GM19025 (cell line): Measurements from ENCODE around the gene MBOAT2.
"Not testable (repeated sequence)": the region's sequence is repeated elsewhere in the genome, so short reads cannot be mapped to it uniquely, and the experiment has no call there.

Experiments
- ATAC-seq: cut with Tn5 transposase; IDR thresholded peaks from one replicate; pipeline ENCODE4 v1.9.1; 2021; ENCODE audit warnings: mild to moderate bottlenecking, low read depth, moderate library complexity; ENCODE audit not compliant: unreplicated experiment

Gene MBOAT2

DNA sequence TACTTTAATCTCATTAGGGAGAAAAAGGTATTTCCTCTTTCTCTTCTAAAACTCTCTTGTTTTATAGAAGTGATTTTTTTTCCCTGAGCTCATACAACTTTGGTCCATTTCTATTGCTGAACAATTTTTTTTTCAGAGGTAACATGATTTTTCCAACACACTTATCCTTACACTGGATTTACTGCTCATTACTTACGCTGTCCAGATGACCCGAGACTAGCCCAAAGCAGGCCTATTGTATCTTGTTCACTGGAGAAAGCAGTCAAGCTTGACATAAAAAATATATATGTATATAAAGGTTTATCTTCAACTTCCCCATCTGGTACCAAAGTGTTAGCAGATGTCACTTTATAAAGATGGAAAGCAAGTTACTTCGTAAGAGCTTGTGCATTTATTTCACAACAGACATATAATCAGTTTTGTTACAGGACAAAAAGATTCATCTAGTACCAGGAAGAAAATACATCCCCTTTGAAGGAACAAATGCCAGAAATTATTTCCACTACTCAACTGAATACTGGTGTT lies 95.7 kb downstream of the MBOAT2 start:
- no peak for ATAC-seq

DNA sequence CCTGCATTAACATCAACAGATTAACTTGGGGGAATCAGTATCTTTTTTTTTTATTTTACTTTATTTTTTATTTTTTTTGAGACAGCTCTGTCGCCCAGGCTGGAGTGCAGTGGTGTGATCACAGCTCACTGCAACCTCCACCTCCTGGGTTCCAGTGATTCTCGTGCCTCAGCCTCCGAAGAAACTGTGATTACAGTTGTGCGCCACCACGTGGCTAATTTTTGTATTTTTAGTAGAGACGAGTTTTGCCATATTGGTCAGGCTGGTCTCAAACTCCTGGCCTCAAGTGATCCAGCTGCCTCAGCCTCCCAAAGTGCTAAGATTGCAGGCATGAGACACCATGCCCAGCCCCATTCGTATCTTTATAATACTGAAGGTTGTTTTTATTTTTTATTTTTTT lies 99.6 kb downstream of the MBOAT2 start:
- ATAC-seq: not testable (repeated sequence)

DNA sequence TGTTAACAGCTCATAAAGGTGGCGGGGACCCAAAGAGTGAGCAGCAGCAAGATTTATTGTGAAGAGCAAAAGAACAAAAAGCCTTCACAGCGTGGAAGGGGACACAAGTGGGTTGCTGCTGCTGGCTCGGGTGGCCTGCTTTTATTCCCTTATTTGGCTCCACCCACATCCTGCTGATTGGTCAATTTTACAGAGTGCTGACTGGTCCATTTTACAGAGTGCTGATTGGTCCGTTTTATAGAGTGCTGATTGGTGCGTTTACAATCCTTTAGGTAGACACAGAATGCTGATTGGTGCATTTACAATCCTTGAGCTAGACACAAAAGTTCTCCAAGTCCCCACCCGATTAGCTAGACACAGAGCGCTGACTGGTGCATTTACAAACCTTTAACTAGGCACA lies 100.7 kb downstream of the MBOAT2 start:
- ATAC-seq: not testable (repeated sequence)

DNA sequence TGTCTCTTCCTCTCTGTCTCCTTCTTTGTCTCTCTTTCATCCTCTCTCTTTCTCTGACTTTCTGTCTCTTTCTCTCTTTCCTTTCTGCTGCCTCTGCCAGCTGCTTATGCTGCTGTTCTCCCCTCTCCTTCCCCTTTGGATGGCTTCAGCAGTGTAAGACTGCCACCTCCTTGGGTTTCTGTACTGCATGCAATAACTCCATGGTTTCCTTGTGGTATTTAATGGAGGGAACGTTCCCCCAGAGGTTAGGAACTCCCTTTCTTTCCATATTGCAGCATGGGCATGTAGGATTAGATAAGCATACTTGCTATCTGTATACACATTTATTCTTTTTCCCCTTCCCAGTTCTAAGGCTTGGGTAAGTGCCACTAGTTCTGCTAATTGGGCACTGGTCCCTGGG lies 106.3 kb downstream of the MBOAT2 start:
- ATAC-seq: not testable (repeated sequence)

DNA sequence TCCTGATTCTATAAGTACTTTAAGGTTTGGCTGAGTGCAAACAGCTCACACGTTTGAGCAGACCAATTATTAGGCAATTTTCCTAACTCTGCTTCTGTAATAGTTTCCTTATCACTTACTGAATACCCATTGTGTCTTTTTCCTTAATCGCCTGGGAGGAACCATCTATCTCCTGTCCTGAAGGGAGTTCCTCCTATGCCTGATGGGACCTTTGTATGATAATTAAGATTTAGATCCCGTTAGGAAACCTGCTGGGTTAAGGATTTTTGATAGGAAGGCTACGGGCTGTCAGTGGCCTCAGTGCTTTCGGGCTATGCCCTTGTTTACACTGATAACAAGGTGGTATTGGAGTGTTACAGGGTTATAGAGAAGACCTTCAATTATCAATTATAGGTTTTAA lies 106.8 kb downstream of the MBOAT2 start:
- not testable (repeated sequence) for ATAC-seq

DNA sequence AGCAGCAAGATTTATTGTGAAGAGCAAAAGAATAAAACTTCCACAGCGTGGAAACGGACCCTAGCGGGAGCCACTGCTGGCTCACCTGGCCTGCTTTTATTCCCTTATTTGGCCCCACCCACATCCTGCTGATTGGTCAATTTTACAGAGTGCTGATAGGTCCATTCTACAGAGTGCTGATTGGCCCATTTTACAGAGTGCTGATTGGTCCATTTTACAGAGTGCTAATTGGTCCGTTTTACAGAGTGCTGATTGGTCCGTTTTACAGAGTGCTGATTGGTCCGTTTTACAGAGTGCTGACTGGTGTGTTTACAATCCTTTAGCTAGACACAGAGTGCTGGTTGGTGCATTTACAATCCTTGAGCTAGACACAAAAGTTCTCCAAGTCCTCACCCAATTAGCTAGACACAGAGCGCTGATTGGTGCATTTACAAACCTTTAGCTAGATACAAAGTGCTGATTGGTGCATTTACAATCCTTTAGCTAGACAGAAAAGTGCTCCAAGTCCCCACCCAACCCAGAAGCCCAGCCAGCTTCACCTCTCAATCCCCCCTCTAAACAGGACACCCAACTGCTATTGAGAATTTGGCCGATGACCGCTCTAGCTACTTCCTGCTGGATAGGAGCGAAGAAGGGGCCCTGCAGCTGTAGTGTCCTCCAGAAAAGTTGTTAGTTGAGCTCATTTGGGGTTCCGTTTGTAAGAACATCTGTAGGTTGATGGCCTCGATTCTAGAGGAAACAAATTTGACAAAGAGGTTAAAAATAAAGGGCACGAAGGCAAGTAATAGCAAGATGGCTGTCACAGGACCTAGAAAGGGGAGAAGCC lies 108.2 kb downstream of the MBOAT2 start:
- not testable (repeated sequence) for ATAC-seq

DNA sequence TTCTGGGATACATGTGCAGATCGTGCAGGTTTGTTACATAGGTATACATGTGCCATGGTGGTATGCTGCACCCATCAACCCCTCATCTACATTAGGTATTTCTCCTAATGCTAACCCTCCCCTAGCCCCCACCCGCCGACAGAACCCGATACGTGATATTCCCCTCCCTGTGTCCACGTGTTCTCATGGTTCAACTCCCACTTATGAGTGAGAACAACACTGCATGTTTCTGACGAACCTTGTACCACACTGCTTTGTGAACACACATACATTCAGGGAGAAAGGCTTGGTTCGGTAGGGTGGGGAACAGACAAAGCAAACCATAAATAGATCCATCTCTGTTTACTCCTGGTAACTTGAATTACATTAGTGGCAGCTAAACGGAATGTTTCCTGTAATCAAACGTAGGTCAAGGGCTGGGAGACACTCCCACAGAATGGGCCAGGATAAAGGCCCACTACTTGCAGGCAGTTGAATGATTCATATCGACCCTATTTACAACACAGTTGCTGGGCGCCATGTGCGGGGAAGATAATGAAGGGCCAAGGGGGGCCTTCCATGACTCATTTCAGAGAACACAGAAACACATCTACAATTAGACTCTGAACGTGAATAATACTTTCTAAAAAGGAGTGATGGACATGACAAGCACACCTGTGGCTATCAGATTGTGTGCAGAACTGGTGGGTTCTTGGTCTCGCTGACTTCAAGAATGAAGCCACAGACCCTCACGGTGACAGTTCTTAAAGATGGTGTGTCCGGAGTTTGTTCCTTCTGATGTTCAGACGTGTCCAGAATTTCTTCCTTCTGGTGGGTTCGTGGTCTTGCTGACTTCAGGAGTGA lies 109.3 kb downstream of the MBOAT2 start:
- no peak for ATAC-seq

DNA sequence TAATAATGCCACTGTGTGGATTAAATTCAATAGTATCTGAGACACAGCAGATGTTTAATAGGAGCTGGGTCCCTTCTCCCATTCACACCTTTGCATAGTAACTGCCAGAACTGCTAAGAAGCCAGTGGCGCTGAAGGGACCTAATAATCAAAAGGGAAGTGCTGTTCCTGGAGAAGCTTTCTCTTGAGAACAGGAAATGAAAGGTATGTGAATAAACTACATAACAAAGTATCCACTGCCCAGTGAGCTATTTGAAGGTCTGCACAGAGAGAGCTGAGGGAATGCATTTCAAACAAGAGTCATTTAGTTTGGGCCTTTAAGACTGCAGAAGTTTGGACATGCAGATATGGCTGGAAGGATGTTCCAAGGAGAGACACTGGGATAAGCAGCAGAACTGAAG lies 110.0 kb downstream of the MBOAT2 start:
- ATAC-seq: no peak

DNA sequence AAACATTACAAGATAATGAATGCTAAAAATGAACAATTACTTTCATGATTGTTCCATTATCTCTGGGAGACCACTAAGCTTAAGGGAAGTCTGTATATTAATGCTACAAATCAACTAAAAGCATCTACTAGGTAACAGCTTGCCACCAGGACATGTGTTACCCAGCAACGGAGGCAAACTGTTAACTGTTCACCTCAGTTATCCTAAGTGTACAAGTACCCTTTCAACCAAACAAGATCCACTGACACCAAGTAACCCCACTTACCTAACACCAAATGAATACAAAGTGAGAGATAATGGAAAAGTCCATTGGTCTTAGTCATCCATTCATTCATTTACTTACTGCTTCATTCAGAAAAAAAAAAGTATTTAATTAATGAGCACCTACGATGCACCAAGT lies 111.4 kb downstream of the MBOAT2 start:
- ATAC-seq: no peak

DNA sequence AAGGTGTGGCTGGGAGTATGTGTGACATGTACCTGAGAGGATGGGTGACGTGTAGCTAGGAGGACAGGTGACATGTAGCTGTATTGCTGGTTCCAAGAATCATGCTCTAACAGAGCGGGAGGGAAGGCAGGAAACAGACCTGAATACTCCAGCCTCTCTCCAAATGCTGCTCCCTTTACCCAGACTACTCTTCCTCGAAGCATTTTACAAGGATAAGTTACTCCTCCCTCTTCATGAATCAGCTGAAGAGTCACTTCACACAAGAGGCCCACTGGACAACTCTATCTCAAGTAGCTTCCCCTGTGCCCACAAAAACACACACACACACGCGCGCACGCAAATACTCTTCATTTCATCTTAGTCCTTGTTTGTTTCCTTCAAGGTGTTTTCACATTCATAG lies 113.5 kb downstream of the MBOAT2 start:
- no peak for ATAC-seq

DNA sequence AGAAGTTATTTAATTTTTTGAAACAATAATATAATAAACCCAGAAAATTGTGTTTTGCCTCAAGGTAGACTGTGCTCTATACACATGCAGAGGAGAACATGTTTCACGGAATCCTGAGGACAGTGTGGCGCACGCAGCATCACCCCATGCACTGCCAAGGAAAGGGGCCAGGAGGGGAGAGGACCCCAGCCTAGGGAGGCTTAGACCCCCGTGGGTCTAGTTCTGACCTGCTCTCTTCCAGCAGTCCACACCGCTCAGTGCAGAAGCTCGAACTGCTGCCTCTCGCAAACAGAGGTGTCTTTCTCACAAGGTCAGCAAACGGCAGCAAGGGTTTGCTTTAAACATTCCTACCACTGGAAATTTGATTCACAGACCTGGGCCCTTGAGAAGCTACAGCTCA lies 114.5 kb downstream of the MBOAT2 start:
- ATAC-seq: no peak

DNA sequence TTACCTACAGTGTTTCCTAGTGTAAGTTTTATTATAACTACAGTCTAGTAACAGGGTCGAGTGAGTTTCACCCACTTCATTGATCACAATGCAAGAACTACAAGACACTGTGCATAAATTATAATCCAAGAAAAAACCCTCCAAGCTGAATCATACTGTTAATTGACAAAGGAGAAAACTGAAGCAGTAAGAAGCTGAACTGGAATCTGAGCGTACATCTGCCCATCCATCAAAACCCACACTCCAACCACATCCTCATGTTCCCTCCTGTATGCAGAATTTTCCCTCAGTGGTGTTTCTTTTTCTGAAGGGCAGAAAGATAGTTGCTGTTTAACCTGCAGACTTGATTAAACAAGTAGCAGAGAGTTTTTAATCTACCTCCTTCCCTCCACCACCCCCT lies 116.6 kb downstream of the MBOAT2 start:
- no peak for ATAC-seq

DNA sequence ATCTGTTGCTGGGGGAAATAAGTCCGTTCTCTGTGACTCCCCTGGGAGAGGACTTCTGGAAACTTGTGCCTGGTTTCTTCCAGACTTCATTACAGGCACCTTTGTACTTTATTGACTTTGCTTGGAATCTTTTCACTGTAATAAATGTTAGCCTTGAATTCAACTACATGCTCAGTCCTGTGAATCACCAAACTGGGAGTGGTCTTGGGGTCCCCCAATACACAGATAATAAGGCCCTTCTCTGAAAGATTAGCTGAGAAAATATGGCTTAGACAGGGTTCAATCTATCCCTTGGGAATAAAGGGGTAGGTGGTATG lies 117.3 kb downstream of the MBOAT2 start:
- no peak for ATAC-seq

DNA sequence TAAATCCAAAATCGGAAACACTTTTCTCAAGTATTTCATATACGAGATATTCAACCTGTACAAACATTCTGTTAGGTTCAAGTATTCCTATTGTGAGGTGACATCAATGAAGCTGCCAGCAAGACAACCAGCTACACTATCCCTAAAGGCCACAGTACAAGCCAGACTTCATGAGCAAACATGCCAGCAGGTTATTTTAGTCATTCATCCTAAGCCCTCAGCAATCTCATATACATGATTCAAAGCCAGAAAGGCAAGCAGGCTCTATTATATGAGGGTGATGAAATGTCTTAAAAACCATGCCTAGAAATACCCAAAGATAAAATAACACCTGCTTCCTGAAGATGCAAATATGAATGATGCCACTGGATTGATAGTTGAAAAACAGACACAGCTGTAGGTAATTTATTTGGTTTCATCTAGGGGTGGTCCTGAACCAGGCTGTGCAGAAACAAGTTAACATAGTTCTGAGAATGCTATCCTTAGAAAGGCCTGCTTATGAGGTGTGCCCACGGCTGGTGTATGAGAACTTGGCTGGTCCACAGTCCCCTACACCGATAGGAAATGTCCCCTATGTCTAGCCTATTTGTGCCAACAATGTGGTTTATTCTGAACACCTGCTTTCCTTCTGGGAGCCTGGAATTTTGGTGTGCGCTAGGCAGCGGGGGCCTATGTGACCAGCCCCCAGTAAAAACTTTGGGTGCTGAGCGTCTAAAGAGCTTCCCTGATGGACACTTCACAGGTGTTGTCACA lies 117.9 kb downstream of the MBOAT2 start:
- ATAC-seq: no peak

DNA sequence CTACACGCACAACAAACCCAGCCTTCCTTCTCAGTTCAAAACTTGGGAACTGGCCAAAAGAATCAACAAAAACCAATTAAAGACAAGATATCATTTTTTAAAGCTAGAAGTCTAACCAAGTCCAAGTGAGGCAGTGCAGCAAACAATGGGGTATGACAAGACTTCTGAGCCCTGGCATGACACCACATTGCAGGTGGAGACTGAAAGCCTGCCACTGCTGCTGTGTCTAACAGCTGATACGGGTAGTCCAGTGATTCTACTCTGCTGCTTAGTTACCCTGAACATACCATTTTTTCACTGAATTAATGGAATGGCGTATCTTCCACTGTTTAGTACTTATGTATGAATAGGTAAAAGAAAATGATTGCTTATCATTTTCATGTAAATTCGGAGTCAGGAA lies 118.7 kb downstream of the MBOAT2 start:
- ATAC-seq: no peak

DNA sequence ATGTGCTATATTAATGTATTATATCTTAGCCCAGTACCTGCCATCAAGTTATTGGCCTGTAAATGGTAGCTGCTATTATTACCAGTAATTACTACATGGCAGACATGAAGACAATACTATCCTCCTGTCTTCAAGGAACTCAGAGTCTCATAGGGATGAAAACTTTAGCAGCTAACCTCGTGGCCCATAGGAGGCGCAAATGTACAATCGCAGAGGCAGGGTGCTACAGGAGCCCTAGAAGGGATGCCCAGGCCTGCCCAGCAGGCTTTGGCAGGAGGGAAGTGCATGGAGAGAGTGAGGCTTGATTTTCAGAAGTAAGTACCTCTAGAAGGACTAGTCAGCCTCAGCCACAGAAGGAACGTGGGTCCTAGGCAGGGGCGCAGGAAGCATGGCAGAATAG lies 121.4 kb downstream of the MBOAT2 start:
- no peak for ATAC-seq

DNA sequence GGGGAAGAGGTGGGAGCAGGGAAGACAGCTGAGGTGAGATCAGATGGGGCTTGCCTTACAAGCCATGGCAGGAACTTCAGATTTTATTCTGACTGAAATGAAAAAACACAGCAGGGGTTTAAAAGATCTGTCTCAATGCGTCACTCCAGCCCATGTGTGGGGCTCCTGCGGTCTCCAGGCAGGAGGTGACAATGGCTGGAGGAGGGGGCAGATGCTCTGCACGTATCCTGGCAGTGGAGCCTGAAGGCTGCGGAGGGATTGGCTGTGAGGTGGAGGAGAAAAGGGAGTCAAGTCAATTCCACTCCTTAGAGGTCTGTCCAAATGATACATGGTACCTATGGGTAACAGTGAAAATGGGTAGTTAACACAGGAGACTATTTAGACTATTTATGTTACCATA lies 125.6 kb downstream of the MBOAT2 start:
- ATAC-seq: no peak

DNA sequence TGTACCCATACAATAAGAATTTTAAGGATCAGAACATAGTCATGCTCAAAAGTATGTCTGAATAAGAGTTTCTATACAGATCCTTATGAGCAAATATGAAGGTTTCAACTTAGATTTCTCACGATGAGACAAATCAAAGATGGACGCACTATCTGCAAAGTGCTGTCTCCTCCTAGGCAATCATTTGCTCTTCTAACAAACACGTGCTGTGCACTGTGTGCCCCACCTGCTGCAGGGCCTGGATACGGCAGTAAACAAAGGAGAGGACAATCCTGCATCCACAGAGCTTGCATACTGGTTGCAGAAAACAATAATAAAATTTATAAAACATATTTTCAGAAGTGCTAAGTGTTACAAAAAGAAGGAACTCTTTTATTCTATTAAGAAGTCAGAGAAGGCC lies 126.2 kb downstream of the MBOAT2 start:
- no peak for ATAC-seq

DNA sequence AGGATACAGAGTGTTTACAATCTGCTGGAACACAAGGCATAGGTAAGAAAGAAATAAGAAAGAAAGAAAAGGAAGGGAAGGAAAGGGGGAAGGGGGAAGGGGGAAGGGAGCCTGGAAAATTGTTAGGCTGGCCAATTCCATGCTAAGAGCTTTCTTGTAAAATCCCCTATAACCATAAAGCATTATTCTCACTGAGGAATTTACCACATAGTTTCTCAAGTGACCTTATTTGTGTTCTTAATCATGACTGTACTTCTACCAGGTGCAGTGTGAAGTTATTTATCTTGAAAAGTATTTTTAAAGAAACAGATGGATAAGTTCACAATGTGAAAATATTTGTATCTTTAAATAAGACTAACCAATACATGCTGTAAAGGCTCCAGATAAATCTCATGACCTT lies 126.9 kb downstream of the MBOAT2 start:
- no peak for ATAC-seq

DNA sequence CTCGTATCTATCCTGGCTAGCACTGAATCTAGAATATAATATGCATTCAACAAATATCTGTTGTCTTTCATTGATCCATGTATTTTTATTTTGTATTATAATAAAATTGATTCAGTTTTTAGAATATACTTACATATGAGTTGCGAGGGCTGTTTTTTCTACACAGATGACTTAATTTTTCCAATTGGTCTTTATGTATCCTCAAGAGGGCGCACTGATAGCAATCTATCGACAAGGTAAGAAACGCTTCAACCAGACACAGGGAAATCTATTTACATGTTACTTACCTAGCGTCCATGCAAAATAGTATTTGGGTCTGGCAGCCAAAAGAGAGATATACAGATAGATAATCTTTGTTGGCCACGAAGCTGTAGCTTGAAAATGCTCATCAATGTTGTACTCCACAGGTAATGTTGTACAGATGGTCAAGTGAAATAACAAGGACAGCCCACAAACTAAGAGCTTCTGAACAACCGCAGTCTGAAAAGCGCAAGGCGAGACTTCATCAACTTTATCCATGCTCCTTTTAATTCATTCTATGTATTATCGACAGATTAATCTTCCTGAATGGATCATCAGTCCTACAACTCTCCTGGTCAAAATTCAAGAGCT lies 130.6 kb downstream of the MBOAT2 start:
- ATAC-seq: no peak

DNA sequence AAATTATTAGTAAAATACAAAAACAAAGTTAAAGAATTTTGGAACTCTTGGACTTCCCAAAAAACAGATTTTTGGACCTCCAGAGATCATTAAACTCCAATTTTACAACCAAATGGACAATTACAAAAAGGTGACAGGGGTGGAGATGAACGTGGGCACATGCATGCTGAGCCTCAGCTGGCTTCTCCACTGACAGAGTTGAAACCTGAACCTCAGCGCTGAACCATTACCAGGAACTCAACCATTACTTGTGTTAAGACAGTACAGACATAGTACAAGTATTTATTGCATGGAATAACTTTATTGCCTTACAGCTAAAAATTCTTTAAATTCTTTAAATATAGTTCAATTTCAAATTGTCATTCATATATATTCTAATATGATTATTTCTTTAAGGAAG lies 133.0 kb downstream of the MBOAT2 start:
- ATAC-seq: no peak
